T-helper 17 cell (primary cell): Measurements from ENCODE around the gene H2BW1. TPM values are rescaled to one million over a fixed set of nuclear protein-coding genes. Genes with fewer than 3 reads are reported as not detected.
"Not testable (repeated sequence)": the region's sequence is repeated elsewhere in the genome, so short reads cannot be mapped to it uniquely, and the experiment has no call there.

ENCODE experiments used
- ATAC-seq: fragments of 150-1000 bp; cut with Tn5 transposase; 2 replicates; pipeline ENCODE4 v1.10.0; 2021; ENCODE audit warnings: mild to moderate bottlenecking, moderate library complexity
- DNase-seq, 3 donors: peaks; one replicate each; pipeline versions ENCODE4 v3.0.0 to v3.0.0-alpha.2; 2020 to 2021
- H3K9me3 ChIP-seq: one replicate; pipeline ENCODE4 v1.7.0; 2013; ENCODE audit warnings: low read length, mild to moderate bottlenecking; ENCODE audit not compliant: control insufficient read depth, poor library complexity, severe bottlenecking
- H3K27ac Mint-ChIP-seq: one replicate; pipeline ENCODE4 v1.8.0; 2022; ENCODE audit warnings: mild to moderate bottlenecking, moderate library complexity, mixed read lengths
- H3K27me3 Mint-ChIP-seq: one replicate; pipeline ENCODE4 v1.8.0; 2022; ENCODE audit warnings: mixed read lengths
- H3K36me3 Mint-ChIP-seq: one replicate; pipeline ENCODE4 v1.8.0; 2022; ENCODE audit warnings: low read depth, mixed read lengths
- H3K4me1 Mint-ChIP-seq: one replicate; pipeline ENCODE4 v1.8.0; 2022; ENCODE audit warnings: mild to moderate bottlenecking, mixed read lengths
- H3K4me3 Mint-ChIP-seq: one replicate; pipeline ENCODE4 v1.8.0; 2022; ENCODE audit warnings: mild to moderate bottlenecking, moderate library complexity, mixed read lengths
- total RNA-seq, 4 donors: library from RNA in 2 of 4; stranded (reverse) in 2 of 4; gene quantifications; one replicate each; pipeline ENCODE4 v1.2.3 and lab custom pipeline; 2022 to 2026

H2BW1 gene, protein sequence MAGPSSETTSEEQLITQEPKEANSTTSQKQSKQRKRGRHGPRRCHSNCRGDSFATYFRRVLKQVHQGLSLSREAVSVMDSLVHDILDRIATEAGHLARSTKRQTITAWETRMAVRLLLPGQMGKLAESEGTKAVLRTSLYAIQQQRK
- total RNA-seq (not detected), total RNA-seq (lab: John Stamatoyannopoulos, UW) (0 reads per million in 2 donors)

DNA sequence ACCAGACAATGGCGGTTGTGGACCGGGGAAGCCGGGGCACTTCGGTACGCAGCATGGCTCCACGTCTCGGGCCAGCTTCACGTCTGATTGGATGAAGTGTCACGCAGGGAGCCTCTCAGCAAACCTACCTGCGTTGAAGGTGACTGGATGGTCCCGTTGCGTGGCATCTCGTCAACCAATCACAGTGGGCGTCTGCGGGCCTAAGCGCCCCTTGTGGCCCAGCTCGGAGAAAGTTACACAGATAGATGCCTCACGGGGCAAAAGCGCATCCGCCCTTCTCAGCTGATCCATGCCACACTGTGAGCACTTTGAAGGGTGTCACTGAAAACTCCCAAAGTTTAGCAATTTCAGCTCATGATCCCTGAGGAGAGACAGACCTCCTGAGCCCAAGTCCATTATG is at the start of gene H2BW1:
H2BW1 (minus strand) TSS at position 103 of the 400 bp plus-strand sequence. CDS start 132 bp downstream, outside the sequence.
- Mint-ChIP-seq H3K27ac (no peak within 1 kb of the TSS), H3K27me3 (peaks cover 14% of the 10 kb centered on the region), H3K4me3 (no peak within 1 kb of the TSS), H3K4me1 (no peaks in the 10 kb centered on the region), H3K36me3 (no peaks in the 10 kb centered on the region)
- DNase-seq (no peak), ATAC-seq (no peak)
- no peaks in the 10 kb centered on the region for H3K9me3 ChIP-seq

DNA sequence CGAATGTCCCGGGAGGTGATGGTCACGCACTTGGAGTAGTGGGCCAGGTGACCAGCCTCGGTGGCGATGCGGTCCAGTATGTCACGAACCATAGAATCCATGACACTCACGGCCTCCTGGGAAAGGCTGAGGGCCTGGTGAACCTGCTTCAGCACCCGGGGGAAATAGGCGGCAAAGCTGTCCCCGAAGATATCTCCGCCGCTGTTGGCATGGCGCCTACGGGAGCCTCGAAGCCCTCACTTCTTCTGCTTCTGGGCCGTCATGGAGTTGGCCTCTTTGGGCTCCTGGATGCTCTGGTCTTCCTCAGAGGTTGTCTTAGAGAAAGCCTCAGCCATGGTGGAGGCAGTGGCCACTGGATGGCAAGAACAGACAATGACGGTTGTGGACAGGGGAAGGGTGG is 49.1 kb upstream of the H2BW1 start:
- H3K9me3 ChIP-seq, DNase-seq, H3K27me3 Mint-ChIP-seq, H3K4me1 Mint-ChIP-seq, H3K4me3 Mint-ChIP-seq, H3K36me3 Mint-ChIP-seq, ATAC-seq, H3K27ac Mint-ChIP-seq: not testable (repeated sequence)

DNA sequence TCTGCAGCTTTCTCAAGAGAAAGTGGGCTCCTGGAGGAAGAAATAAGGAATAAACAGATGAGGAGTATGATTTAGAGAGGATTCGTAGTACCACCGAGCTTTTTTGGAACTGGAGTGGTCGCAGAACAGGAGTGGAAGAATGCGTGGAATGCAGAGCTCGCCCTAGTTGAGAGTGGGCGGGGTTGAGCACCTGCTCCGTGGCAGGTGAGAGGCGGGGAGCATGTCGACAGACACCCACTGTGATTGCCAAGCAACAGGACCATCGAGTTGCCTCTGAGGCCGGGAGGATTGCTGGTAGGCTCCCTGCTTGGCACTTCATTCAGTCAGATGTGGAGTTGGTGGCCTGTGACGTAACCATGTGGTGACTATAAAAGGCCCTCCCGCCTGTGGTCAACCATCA is 41.4 kb upstream of the H2BW1 start:
- H3K4me3 Mint-ChIP-seq: not testable (repeated sequence)

DNA sequence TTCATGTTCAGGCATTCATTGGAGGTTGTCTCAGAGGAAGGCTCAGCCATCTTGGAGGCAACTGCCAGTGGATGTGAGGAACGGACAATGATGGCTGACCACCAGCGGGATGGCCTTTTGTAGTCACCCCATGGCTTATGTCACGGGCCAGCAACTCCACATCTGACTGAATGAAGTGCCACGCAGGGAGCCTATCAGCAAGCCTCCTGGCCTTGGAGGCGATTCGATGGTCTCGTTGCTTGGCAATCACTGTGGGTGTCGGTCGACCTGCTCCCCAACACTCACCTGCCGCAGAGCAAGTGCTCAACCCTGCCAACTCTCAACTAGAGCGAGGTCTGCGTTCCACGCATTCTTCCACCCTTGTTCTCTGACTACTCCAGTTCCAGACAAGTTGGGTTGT is 33.7 kb upstream of the H2BW1 start:
- no peak overlapping the region for H3K4me3 Mint-ChIP-seq
- ATAC-seq (no peak), DNase-seq (no peak)
- H3K9me3 ChIP-seq: no peaks in the 10 kb centered on the region
- H3K36me3 Mint-ChIP-seq: no peaks in the 10 kb centered on the region
- no peaks in the 10 kb centered on the region for H3K4me1 Mint-ChIP-seq
- no peak overlapping the region for H3K27ac Mint-ChIP-seq
- peaks cover 31% of the 10 kb centered on the region for H3K27me3 Mint-ChIP-seq

More for the DNA sequence above, 41.4 kb upstream of the H2BW1 start:
- DNase-seq, H3K27ac Mint-ChIP-seq, H3K27me3 Mint-ChIP-seq, H3K4me1 Mint-ChIP-seq, H3K9me3 ChIP-seq, H3K36me3 Mint-ChIP-seq, ATAC-seq: not testable (repeated sequence)

DNA sequence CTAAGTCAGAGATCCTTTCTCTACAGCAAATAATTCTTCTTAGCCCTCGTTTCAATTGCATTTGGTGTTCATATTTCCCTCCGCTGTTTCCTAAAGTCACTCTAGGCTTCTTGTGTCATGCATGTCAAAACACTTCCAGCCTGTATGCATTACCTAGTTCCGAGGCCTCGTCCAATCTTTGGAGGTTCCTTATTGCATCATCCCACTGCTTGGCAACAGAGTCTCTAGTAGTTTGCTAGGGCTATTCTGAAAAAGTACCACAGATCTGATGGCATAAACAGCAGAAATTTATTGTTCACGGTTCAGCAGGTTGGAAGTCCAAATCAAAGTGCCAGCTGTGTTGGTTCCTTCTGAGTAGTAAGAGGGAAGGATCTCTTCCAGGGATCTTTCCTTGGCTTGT is 32.1 kb upstream of the H2BW1 start:
- Mint-ChIP-seq H3K27me3 (peaks cover 44% of the 10 kb centered on the region), H3K4me1 (no peaks in the 10 kb centered on the region)

DNA sequence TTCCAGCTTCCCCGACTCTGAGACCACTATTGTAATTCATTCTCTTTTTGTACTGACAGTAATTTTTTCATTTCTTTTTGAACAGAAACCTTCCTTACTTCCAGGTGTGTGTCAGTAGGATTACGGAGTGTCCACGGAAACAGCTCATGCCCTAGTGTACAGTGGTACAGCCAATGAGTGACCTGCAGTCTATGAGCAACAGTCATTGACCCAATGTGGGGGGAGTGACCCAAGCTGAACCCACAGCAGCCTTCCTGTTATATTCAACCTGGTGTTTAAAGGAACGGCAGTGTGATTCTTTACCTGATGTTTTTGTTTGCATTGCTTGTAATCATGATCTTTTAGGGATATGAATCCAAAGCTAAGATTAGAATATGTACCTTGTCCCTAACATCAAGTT is 27.5 kb upstream of the H2BW1 start:
- ATAC-seq: no peak
- H3K36me3 Mint-ChIP-seq: no peaks in the 10 kb centered on the region
- H3K4me3 Mint-ChIP-seq: no peak overlapping the region
- H3K27me3 Mint-ChIP-seq: peaks cover 48% of the 10 kb centered on the region
- no peaks in the 10 kb centered on the region for H3K9me3 ChIP-seq
- H3K27ac Mint-ChIP-seq: no peak overlapping the region
- no peaks in the 10 kb centered on the region for H3K4me1 Mint-ChIP-seq
- DNase-seq: no peak

More for the DNA sequence above, 32.1 kb upstream of the H2BW1 start:
- no peaks in the 10 kb centered on the region for H3K9me3 ChIP-seq
- no peaks in the 10 kb centered on the region for H3K36me3 Mint-ChIP-seq
- no peak overlapping the region for H3K27ac Mint-ChIP-seq
- H3K4me3 Mint-ChIP-seq: no peak overlapping the region
- DNase-seq (no peak), ATAC-seq (no peak)

DNA sequence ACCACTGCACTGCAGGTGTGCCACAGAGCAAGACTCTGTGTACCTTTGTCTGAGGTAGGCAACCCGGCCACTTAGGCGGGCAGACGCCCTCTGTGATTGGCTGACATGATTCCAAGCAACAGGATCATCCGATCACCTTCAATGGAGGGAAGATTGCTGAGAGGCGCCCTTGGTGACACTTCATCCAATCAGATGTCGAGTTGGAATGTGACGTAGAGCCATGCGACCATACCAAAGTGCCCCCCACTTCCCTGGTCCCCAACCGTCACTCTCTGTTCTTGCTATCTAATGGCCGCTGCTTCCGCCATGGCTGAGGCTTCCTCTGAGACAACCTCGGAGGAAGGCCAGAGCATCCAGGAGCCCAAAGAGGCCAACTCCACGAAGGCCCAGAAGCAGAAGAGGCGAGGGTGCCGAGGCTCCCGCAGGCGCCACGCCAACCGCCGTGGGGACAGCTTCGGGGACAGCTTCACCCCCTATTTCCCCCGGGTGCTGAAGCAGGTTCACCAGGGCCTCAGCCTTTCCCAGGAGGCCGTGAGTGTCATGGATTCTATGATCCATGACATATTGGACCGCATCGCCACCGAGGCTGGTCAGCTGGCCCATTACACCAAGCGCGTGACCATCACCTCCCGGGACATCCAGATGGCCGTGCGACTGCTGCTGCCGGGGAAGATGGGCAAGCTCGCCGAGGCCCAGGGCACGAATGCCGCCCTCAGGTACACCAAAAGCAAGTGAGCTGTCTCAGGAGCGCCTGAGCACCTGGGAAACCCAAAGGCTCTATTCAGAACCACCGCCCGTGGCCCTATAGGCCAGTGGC is 26.4 kb upstream of the H2BW1 start, which contains the start of gene H2BW2:
H2BW2 (plus strand) TSS at position 268 of the 817 bp plus-strand sequence; CDS start at position 307, 39 bp downstream.
- Mint-ChIP-seq H3K27me3 (peaks cover 43% of the 10 kb centered on the region), H3K4me1 (no peaks in the 10 kb centered on the region), H3K36me3 (no peaks in the 10 kb centered on the region), H3K27ac (no peak within 1 kb of the TSS), H3K4me3 (no peak within 1 kb of the TSS)
- DNase-seq (no peak), ATAC-seq (no peak)
- H3K9me3 ChIP-seq: no peaks in the 10 kb centered on the region

DNA sequence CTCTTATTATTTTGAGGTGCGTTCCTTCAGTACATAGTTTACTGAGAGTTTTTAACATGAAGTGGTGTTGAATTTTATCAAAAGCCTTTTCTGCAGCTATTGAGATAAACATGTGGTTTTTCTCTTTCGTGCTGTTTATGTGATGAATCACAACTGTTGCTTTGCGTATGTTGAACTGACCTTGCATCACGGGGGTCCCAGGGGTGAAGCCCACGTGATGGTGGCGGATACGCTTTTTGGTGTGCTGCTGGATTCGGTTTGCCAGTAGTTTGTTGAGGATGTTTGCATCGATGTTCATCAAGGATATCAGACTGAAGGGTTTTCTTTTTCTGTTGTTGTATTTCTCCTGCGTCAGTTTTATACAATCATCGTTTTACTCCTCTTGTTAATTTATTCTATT is 4.6 kb upstream of the H2BW1 start:
- no peak for DNase-seq
- peaks cover 15% of the 10 kb centered on the region for H3K27me3 Mint-ChIP-seq
- H3K4me1 Mint-ChIP-seq: no peaks in the 10 kb centered on the region
- no peak overlapping the region for H3K4me3 Mint-ChIP-seq
- H3K27ac Mint-ChIP-seq: no peak overlapping the region
- no peak for ATAC-seq
- H3K36me3 Mint-ChIP-seq: no peaks in the 10 kb centered on the region
- no peaks in the 10 kb centered on the region for H3K9me3 ChIP-seq

DNA sequence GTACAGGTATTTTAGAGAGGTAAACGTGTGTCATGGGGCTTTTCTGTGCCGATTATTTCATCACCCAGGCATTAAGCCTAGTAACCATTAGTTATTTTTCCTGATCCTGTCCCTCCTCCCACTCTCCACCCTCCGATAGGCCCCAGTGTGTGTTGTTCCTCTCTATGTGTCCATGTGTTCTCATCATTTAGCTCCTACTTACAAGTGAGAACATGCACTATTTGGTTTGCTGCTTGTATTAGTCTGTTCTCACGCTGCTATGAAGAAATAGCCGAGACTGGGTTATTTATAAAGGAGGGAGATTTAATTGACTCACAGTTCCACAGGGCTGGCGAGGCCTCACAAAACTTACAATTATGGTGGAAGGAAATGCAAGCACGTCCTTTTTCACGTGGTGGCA is 2.1 kb upstream of the H2BW1 start:
- peaks cover 15% of the 10 kb centered on the region for H3K27me3 Mint-ChIP-seq
- not testable (repeated sequence) for ATAC-seq, H3K9me3 ChIP-seq, H3K4me1 Mint-ChIP-seq, H3K36me3 Mint-ChIP-seq, DNase-seq, H3K27ac Mint-ChIP-seq, H3K4me3 Mint-ChIP-seq

DNA sequence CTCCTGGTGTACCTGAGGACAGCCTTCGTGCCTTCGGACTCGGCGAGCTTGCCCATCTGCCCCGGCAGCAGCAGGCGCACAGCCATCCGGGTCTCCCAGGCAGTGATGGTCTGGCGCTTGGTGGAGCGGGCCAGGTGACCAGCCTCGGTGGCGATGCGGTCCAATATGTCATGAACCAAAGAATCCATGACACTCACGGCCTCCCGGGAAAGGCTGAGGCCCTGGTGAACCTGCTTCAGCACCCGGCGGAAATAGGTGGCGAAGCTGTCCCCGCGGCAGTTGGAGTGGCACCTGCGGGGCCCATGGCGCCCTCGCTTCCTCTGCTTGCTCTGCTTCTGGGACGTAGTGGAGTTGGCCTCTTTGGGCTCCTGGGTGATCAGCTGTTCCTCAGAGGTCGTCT is 350 bp downstream of the H2BW1 start:
- Mint-ChIP-seq H3K4me1 (no peaks in the 10 kb centered on the region), H3K27me3 (peaks cover 9% of the 10 kb centered on the region), H3K36me3 (no peaks in the 10 kb centered on the region), H3K27ac (no peak overlapping the region), H3K4me3 (no peak overlapping the region)
- H3K9me3 ChIP-seq: no peaks in the 10 kb centered on the region
- DNase-seq: no peak
- no peak for ATAC-seq

DNA sequence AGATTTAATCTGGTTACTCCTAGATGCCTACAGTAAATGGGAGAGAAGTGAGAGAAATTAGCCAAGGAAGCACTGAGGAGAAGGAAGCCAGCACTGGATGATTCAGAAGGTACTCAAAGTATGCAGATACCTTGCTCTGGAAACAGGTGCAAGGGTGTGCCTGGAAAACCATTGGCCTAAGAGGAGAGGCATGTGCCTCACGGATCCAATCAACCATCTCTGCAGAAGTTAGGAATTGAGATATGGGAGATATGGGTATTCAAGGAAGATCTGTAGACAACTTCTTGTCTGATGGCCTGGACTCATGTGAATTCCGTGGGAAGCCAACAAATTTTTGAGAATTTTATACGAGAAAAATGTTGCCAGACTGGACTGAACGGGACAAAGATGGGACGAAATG is 4.7 kb downstream of the H2BW1 start:
- ATAC-seq (no peak), DNase-seq (no peak)
- H3K4me3 Mint-ChIP-seq: no peak overlapping the region
- no peaks in the 10 kb centered on the region for H3K4me1 Mint-ChIP-seq
- no peak overlapping the region for H3K27ac Mint-ChIP-seq
- H3K9me3 ChIP-seq: no peaks in the 10 kb centered on the region
- H3K36me3 Mint-ChIP-seq: no peaks in the 10 kb centered on the region
- H3K27me3 Mint-ChIP-seq: no peaks in the 10 kb centered on the region

DNA sequence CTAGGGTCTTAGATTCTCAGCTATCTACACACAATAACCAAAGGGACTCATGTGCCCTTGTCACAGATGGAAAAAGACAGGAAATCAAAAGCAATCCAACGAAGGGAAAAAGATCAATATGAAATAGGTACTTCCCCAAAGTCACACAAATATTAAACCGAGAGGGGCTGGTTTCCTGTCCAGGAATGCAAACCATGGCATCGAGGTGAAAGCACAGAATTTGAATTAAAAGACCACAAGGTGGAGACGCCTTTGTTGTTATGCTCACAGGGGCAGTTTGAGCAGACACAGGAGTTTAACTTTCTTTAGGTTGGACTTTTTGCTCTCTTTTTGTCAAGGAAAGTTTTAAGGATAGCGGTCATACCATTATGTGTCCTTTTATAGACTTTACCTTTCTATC is 14.3 kb downstream of the H2BW1 start:
- H3K27ac Mint-ChIP-seq: no peak overlapping the region
- ATAC-seq (no peak), DNase-seq (no peak)
- H3K4me1 Mint-ChIP-seq: no peaks in the 10 kb centered on the region
- H3K9me3 ChIP-seq: no peaks in the 10 kb centered on the region
- no peaks in the 10 kb centered on the region for H3K36me3 Mint-ChIP-seq
- H3K4me3 Mint-ChIP-seq: no peak overlapping the region
- peaks cover 5% of the 10 kb centered on the region for H3K27me3 Mint-ChIP-seq

DNA sequence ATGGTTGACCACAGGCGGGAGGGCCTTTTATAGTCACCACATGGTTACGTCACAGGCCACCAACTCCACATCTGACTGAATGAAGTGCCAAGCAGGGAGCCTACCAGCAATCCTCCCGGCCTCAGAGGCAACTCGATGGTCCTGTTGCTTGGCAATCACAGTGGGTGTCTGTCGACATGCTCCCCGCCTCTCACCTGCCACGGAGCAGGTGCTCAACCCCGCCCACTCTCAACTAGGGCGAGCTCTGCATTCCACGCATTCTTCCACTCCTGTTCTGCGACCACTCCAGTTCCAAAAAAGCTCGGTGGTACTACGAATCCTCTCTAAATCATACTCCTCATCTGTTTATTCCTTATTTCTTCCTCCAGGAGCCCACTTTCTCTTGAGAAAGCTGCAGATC is 30.0 kb downstream of the H2BW1 start:
- H3K27me3 Mint-ChIP-seq, ATAC-seq: not testable (repeated sequence)

More for the DNA sequence above, 30.0 kb downstream of the H2BW1 start:
- H3K4me3 Mint-ChIP-seq, H3K36me3 Mint-ChIP-seq, H3K4me1 Mint-ChIP-seq, H3K9me3 ChIP-seq, H3K27ac Mint-ChIP-seq, DNase-seq: not testable (repeated sequence)
